Measurements from ENCODE around the gene ATP5F1D.
"Not testable (repeated sequence)": the region's sequence is repeated elsewhere in the genome, so short reads cannot be mapped to it uniquely, and the experiment has no call there.

ATP5F1D gene

DNA sequence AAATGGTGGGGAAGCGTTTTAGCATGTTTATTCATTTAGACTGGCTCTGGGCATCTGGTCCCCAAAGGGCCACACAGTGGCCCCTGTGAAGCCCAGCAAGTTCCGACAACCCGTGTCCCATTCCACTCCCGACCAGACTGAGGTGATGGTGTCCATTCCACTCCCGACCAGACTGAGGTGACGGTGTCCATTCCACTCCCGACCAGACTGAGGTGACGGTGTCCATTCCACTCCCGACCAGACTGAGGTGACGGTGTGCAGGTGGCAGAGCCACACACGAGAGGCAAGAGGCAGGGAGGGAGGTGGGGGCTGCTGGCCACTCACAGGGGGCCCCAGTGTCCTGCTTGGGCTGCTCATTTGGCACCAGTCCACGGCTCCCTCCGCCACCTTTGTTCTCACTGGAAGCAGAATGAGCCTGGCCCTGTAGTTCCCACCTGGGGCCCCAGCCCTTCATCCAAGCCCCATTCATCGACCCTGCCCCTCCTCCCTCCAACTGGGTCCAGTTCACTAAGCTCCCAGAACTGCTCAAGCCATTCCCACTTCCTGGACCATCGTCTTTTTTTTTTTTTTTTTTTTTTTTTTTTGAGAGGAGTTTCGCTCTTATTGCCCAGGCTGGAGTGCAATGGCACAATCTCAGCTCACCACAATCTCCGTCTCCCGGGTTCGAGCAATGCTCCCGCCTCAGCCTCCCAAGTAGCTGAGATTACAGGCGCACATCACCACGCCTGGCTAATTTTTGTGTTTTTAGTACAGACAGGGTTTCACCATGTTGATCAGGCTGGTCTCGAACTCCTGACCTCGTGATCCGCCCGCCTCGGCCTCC is 4.9 kb downstream of the ATP5F1D start:
- DNase-seq (ENCODE audit: low read depth in 2 of 2): not testable (repeated sequence)

- DNase-seq (ENCODE audit: low read depth in 2 of 2): no peak
Measured at GRCh38 chr19:1247748-1248138, 6.2 kb downstream of the ATP5F1D start.

- DNase-seq (ENCODE audit: low read depth in 2 of 2): peak in 1 of 2 donors; percentile 59
Measured at GRCh38 chr19:1248139-1248785, 6.7 kb downstream of the ATP5F1D start, which contains the start of gene MIDN. MIDN (plus strand) TSS chr19:1248583; CDS start chr19:1250297, 1,714 bp downstream.

- DNase-seq (ENCODE audit: low read depth in 2 of 2): peak; percentile 72 to 78
Measured at GRCh38 chr19:1248786-1249297, 7.3 kb downstream of the ATP5F1D start.

DNA sequence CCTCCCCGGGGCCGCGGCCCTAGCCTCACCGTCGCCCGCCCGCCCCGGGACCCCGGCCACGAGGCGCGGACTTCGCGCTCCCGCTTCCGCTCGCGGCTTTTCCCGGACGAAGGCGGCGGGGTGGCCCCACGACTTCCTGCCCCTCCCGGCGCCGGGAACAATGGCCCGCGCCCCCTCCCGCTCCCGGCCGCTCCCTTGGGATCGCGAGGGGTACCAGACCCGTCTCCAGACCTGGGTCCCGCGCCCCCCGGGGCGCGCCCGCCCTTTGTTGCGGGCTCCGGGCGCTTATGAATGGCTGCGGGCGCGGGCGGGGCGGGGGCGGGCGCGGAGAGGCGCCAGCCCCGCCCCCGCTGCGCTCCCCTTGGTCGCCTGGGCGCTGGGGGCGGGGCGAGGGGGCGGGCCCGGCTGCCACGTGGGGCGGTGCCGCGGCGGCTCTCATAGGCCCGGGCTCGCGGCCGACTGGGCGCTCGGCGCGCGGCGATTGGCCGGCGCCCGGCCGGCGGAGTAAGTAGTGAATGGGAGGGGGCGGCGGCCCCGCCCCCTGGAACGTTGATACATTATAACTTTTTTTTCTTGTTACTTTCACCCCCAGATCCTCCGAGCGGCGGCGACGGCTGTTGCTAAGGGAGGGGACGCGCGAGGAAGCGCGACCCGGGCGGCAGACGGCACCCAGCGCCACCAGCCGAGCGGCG is 7.9 kb downstream of the ATP5F1D start:
- peak; percentile 90 to 92 for DNase-seq (ENCODE audit: low read depth in 2 of 2)

DNA sequence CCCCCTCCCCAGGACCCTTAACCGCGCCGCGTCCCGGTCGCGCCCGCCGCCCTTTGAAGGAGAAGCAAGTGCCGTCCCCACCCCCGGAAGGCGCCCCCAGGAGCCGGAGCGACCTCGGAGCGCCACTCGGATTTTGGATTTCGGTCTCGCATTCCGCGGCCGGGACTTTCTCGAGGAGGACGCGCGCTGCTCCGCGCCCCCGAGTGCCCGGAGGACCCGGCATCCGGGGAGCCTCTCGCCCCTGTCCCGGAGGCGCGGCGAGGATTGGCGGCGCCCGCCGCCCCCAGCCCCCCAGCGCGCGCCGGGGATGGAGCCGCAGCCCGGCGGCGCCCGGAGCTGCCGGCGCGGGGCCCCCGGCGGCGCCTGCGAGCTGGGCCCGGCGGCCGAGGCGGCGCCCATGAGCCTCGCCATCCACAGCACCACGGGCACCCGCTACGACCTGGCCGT is 8.5 kb downstream of the ATP5F1D start:
- DNase-seq (ENCODE audit: low read depth in 2 of 2): no peak

DNA sequence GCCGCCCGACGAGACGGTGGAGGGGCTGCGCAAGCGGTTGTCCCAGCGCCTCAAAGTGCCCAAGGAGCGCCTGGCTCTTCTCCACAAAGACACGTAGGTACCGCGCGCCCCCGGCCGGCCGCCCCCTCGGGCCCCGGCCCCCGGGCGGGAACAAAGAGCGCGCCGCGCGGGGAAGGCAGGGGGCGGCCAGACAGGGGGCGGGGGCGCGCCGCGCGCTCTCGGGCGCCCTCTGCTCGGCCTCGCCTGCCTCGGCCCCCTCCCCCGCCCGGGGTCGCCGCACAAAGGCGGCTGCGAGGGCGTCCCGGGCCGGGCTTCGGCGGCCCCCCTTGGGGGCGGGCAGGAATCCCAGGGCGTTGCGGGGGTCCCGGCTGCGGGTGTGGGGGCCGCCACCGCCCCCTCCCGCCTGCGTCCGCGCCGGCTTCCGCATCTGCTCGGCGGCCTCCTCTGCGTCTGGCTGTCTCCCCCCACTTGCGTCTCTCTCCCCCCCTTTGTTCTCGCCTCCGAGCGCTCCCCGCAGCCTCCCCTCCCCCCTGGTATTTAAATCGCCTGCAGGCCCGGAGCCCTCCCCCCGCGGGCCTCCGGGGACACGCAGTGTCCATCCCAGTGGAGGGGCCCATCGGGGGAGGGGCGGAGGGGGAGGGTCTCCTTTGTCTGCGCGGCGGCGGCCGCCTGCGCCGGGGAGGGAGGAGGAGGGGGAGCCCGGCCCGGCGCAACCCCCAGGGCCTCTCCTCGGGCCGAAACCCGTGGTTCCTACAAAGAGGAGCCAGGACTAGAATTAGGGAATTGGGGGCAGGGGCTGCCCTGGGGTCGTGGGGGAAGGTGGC is 9.1 kb downstream of the ATP5F1D start:
- no peak for DNase-seq (ENCODE audit: low read depth in 2 of 2)

DNA sequence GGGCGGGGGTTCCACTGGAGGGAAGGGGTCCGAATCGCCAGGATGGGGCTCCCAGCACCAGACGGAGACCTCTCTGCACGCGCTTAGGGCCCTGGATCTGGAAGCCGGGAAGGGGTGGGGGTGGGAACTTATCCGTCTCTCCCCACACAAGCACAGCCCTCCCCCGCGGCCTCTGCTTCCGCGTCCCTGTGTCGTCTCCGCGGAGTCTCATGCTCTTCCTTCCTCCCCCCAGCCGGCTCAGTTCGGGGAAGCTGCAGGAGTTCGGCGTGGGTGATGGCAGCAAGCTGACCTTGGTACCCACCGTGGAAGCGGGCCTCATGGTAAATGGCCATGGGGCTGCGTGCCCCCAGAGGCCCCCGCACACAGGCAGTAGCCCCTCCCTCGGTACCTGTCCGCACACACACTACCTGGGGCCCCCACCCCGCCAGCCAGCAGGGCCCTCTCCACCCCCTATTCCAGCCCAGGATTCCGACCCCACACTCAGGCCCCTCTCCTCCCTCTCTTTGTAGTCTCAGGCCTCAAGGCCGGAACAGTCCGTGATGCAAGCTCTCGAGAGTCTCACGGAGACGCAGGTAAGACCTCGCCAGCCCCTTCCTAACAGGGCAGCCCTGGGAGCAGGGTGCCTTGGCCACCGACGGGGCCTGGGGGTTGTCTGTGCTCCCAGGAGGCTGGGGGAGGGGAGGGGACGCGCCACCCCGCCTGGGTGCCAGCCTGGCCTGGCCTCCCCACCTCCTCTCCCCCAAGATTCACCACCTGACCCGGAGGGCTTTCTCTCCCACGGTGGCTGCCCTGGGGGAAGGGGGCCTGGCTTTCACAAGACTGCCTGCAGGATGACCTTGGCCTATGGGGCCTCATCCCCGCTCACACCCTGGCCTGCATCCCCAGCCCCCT is 10.0 kb downstream of the ATP5F1D start:
- DNase-seq (ENCODE audit: low read depth in 2 of 2): peak in 1 of 2 donors; percentile 54

DNA sequence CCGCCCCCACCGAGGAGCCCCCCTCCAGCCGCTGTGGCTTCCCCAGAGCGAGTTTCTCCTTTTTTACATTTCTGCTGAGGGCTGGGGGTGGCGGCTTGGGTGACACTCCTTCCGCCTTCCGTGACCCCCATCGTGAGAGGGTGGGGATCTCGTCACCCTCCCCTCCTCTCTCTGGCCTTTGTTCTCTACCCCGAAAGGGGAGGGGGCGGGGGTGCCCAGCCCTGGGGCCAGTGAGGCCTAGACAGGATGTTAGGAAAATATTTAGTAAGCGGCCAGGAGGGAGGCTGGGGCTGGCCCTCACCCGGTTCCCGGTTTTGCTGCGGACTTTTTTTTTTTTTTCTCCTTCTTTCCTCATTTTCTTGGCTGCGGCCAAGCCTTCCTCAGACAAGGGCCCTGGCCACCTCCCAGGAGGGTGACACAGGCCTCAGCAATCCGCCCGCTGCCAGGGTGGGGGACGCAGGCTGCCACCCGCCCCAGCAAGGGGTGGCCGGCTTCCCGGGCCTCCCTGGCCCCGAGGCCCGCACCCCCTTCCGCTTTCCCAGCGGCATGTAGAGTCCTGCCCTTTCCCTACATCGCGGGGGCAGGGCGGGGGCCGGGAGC is 10.8 kb downstream of the ATP5F1D start:
- DNase-seq (ENCODE audit: low read depth in 2 of 2): peak in 1 of 2 donors; percentile 45

DNA sequence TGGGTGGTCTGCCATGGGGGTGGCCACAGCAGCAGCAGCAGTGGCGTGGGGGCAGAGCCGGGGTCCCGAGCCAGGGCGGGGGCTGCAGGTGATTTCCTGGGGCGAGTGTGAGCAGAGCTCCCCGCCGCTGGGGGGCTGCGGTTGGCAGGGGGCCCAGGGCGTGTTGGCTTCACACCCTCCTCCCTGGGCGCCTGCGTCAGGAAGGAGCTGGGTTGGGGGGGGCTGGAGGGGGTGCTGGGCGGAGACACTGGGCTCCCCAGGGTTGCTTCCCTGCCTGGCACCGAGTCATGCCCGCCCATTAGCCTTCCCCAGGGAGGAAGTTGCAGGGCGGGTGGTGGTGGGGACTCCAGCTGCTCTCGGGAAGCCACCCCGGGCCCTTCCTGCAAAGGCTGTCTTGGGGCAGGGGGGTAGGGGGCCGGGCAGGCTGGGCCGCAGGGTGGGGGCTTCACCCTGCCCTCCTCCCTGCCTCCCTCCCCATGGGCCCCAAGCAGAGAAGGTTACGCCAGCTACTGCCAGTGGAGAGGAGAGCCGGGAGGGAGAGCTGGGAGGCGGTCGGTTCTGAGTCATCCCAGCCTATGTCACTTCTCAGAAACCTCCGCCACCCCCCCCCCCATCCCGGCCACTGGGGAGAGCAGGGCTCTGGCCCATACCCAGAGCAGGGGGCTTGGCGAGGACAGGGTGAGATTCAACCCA is 11.4 kb downstream of the ATP5F1D start:
- peak in 1 of 2 donors; percentile 71 for DNase-seq (ENCODE audit: low read depth in 2 of 2)

- DNase-seq (ENCODE audit: low read depth in 2 of 2): no peak
Measured at GRCh38 chr19:1253514-1254080, 12.0 kb downstream of the ATP5F1D start.

GRCh38 chr19:1254081-1254527 is 12.6 kb downstream of the ATP5F1D start:
- no peak for DNase-seq (ENCODE audit: low read depth in 2 of 2)

DNA sequence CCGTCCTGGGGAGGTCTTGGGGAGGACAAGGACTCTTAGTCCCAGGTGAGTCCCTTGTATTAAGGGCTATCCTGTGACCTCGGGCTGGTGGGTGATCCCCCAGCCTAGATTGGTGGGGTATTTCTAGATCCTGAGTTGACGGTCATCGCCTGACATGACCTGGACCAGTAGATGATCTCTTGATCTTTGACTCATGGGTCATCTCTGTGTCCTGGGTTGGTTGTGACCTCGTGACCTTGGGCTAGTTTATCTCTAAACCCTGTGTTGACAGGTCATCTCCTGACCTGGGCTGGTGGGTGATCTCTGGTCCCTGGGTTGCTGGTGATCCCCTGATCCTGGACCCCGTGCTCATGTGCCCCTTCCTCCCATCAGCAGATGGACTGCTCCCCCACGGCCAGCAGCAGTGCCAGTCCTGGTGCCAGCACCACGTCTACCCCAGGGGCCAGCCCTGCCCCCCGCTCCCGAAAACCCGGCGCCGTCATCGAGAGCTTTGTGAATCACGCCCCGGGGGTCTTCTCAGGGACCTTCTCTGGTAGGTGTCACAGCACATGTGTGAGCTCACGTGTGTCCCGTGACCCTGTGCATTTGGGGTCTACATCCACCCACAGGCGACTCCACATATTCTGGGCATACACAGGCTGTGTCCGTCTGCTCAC is 13.1 kb downstream of the ATP5F1D start:
- no peak for DNase-seq (ENCODE audit: low read depth in 2 of 2)

GRCh38 chr19:1255186-1256161 is 13.9 kb downstream of the ATP5F1D start:
- DNase-seq (ENCODE audit: low read depth in 2 of 2): no peak

DNA sequence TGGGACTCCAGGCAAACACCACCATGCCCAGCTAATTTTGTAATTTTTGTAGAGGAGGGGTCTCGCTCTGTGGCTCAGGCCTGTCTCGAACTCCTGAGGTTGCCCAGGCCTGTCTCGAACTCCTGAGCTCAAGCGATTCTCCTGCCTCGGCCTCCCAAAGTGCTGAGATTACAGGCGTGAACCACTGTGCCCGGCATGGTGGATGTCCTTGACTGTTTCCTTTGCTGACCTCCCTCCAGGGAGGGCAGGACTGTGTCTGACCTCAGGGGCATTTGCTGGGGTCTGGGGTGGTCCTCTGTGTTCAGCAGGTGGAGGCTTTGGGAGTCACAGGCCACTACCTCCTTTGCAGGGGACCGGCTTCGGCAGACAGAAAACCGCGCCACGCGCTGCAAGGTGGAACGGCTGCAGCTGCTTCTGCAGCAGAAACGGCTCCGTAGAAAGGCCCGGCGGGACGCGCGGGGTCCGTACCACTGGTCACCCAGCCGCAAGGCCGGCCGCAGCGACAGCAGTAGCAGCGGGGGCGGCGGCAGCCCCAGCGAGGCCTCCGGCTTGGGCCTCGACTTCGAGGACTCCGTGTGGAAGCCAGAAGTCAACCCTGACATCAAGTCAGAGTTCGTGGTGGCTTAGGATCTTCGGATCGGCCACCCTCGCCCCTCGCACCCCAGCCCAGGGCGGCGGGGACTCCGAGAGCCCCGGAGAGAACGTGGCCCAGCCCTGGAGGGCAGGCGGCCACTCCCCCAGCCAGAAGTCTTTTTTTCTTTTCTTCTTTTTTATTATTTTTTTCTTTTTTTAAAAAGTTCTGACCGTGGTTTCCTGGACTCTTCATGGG is 15.3 kb downstream of the ATP5F1D start:
- DNase-seq (ENCODE audit: low read depth in 2 of 2): no peak

GRCh38 chr19:1257475-1258162 is 16.1 kb downstream of the ATP5F1D start:
- no peak for DNase-seq (ENCODE audit: low read depth in 2 of 2)
